Measurements from ENCODE around the gene TBC1D22A. TPM values are rescaled to one million over a fixed set of nuclear protein-coding genes. Genes with fewer than 3 reads are reported as not detected.

The TBC1D22A gene
- polyA plus RNA-seq, 1 experiment = 19.8 TPM

- Histone ChIP-seq H3K4me3 (ENCODE audit: low read depth, low read length) (no peak overlapping the region), H3K27me3 (ENCODE audit: control insufficient read depth, insufficient read depth, low read length) (no peaks in the 10 kb centered on the region), H3K9me3 (ENCODE audit: control insufficient read depth, insufficient read depth, low read length) (peaks cover 11% of the 10 kb centered on the region), H3K27ac (ENCODE audit: low read depth, low read length) (no peak overlapping the region)
- POLR2A ChIA-PET = no interaction called here
- no peak for DNase-seq (ENCODE audit: low read depth, low spot score)
- no peak for TF ChIP-seq CTCF (IDR thresholded peaks at IDR 0.05; ENCODE audit: low read depth, low read length)
- CTCF ChIA-PET = no interaction called here
Observed at GRCh38 chr22:47148956-47149728, 386.7 kb downstream of the TBC1D22A start.

GRCh38 chr22:47149976-47150375 is 387.5 kb downstream of the TBC1D22A start:
- TF ChIP-seq CTCF (IDR thresholded peaks at IDR 0.05; ENCODE audit: low read depth, low read length) = no peak
- Histone ChIP-seq H3K27me3 (ENCODE audit: control insufficient read depth, insufficient read depth, low read length) (no peaks in the 10 kb centered on the region), H3K27ac (ENCODE audit: low read depth, low read length) (no peak overlapping the region), H3K9me3 (ENCODE audit: control insufficient read depth, insufficient read depth, low read length) (peaks cover 11% of the 10 kb centered on the region), H3K4me3 (ENCODE audit: low read depth, low read length) (no peak overlapping the region)
- ChIA-PET CTCF (no interaction called here), POLR2A (no interaction called here)
- DNase-seq (ENCODE audit: low read depth, low spot score) = no peak

- H3K27me3 ChIP-seq (ENCODE audit: control insufficient read depth, insufficient read depth, low read length) = no peaks in the 10 kb centered on the region
- H3K4me3 ChIP-seq (ENCODE audit: low read depth, low read length) = no peak overlapping the region
- ChIA-PET CTCF (no interaction called here), POLR2A (no interaction called here)
- TF ChIP-seq CTCF (IDR thresholded peaks at IDR 0.05; ENCODE audit: low read depth, low read length) = no peak
- no peak overlapping the region for H3K27ac ChIP-seq (ENCODE audit: low read depth, low read length)
- DNase-seq (ENCODE audit: low read depth, low spot score) = no peak
- peaks cover 11% of the 10 kb centered on the region for H3K9me3 ChIP-seq (ENCODE audit: control insufficient read depth, insufficient read depth, low read length)
Observed at GRCh38 chr22:47150426-47150825, 388.0 kb downstream of the TBC1D22A start.

- DNase-seq (ENCODE audit: low read depth, low spot score) = no peak
- Histone ChIP-seq H3K27ac (ENCODE audit: low read depth, low read length) (no peak overlapping the region), H3K9me3 (ENCODE audit: control insufficient read depth, insufficient read depth, low read length) (peaks cover 11% of the 10 kb centered on the region), H3K27me3 (ENCODE audit: control insufficient read depth, insufficient read depth, low read length) (no peaks in the 10 kb centered on the region), H3K4me3 (ENCODE audit: low read depth, low read length) (no peak overlapping the region)
- no peak for TF ChIP-seq CTCF (IDR thresholded peaks at IDR 0.05; ENCODE audit: low read depth, low read length)
- ChIA-PET CTCF (no interaction called here), POLR2A (no interaction called here)
Observed at GRCh38 chr22:47151064-47151463, 388.6 kb downstream of the TBC1D22A start.

- TF ChIP-seq CTCF (IDR thresholded peaks at IDR 0.05; ENCODE audit: low read depth, low read length) = no peak
- no peak overlapping the region for H3K27ac ChIP-seq (ENCODE audit: low read depth, low read length)
- ChIA-PET CTCF (no interaction called here), POLR2A (no interaction called here)
- H3K4me3 ChIP-seq (ENCODE audit: low read depth, low read length) = no peak overlapping the region
- H3K9me3 ChIP-seq (ENCODE audit: control insufficient read depth, insufficient read depth, low read length) = peaks cover 11% of the 10 kb centered on the region
- no peaks in the 10 kb centered on the region for H3K27me3 ChIP-seq (ENCODE audit: control insufficient read depth, insufficient read depth, low read length)
- no peak for DNase-seq (ENCODE audit: low read depth, low spot score)
Observed at GRCh38 chr22:47151490-47151889, 389.0 kb downstream of the TBC1D22A start.

Data from AG04450 (cell line).